Left lung (tissue), 10 donors: ENCODE results near the gene DCDC1. TPM values are rescaled to one million over a fixed set of nuclear protein-coding genes. Genes with fewer than 3 reads are reported as not detected.

Experiments used
- ATAC-seq: fragments of 200-7000 bp; cut with Tn5 transposase; one replicate; pipeline ENCODE4 v1.9.1; 2020; ENCODE audit warnings: moderate library complexity
- DNase-seq, 4 donors: peaks; one replicate each; pipeline ENCODE4 v3.0.0-alpha.2; 2013 to 2020
- H3K27ac ChIP-seq, 2 donors: fragments of 200-600 bp; sonication (generic) in 1 of 2; one replicate each; pipeline versions ENCODE4 v1.5.0 to v1.8.0; 2020 to 2021
- H3K27me3 ChIP-seq, 2 donors: fragments of 200-600 bp; sonication (generic) in 1 of 2; one replicate each; pipeline versions ENCODE4 v1.5.0 to v1.8.0; 2020 to 2021
- H3K36me3 ChIP-seq, 2 donors: fragments of 200-600 bp; sonication (generic) in 1 of 2; one replicate each; pipeline versions ENCODE4 v1.5.0 to v1.8.0; 2020 to 2021
- H3K4me1 ChIP-seq, 2 donors: fragments of 200-600 bp; one replicate each; pipeline ENCODE4 v1.8.0; 2021
- H3K4me3 ChIP-seq, 2 donors: fragments of 200-600 bp; sonication (generic) in 1 of 2; one replicate each; pipeline versions ENCODE4 v1.5.0 to v1.8.0; 2020 to 2021; ENCODE audit warnings: mild to moderate bottlenecking in 1 of 2
- H3K9me3 ChIP-seq, 2 donors: fragments of 200-600 bp; sonication (generic) in 1 of 2; one replicate each; pipeline versions ENCODE4 v1.5.0 to v1.8.0; 2020 to 2021
- CTCF ChIP-seq, 2 donors: fragments of 200-600 bp; sonication (generic) in 1 of 2; IDR thresholded peaks; one replicate each; pipeline versions ENCODE4 v1.5.0 to v1.8.0; 2021; ENCODE audit warnings: antibody characterized with exemption in 2 of 2
- intact Hi-C, 2 donors: fragments of 100-400 bp; cut with DNase I; formaldehyde crosslinking; loops; one replicate each; pipeline versions ENCODE4 v1.11.2 to v1.14.2; 2022
- polyA plus RNA-seq, 6 donors: library from polyadenylated mRNA; unstranded; fragments of 120-200 nt; gene quantifications; one replicate each; pipeline ENCODE4 v1.2.1, GENCODE V29; 2013; ENCODE audit not compliant: insufficient read length in 6 of 6
- total RNA-seq, 2 donors: library from RNA; stranded (reverse); fragmentation: NEBNext Ultra II Directional; extraction: Animal tissue kit (Norgen Biotek cat#: 25700); gene quantifications; one replicate each; pipeline ENCODE4 v1.2.1, GENCODE V29; 2021
- donor health status: DM: no; HTN: yes; CAD: no.
- donor health status: DM: no; HTN: no; CAD: no.

The DCDC1 gene
- total and polyA plus RNA-seq, 8 donors, result 0.09 to 3.3 (median 2.0) TPM

- Histone ChIP-seq H3K27ac (no peak overlapping the region), H3K9me3 (no peaks in the 10 kb centered on the region), H3K36me3 (no peaks in the 10 kb centered on the region), H3K27me3 (no peaks in the 10 kb centered on the region), H3K4me1 (no peaks in the 10 kb centered on the region), H3K4me3 (no peak overlapping the region)
- intact Hi-C loops, result no loop called here
- DNase-seq (peak in 2 of 4 donors; percentile 24 to 37), ATAC-seq (no peak)
- no peak for TF ChIP-seq CTCF (IDR thresholded peaks at IDR 0.05)
Measured at GRCh38 chr11:30873924-30874610, 495.5 kb downstream of the DCDC1 start.

- H3K27ac ChIP-seq, result no peak overlapping the region
- peak in 2 of 4 donors; percentile 34 to 68 for DNase-seq
- ATAC-seq, result no peak
- H3K4me1 ChIP-seq, result no peaks in the 10 kb centered on the region
- no peaks in the 10 kb centered on the region for H3K9me3 ChIP-seq
- no peak for TF ChIP-seq CTCF (IDR thresholded peaks at IDR 0.05)
- no peaks in the 10 kb centered on the region for H3K27me3 ChIP-seq
- H3K4me3 ChIP-seq, result no peak overlapping the region
- H3K36me3 ChIP-seq, result no peaks in the 10 kb centered on the region
- intact Hi-C loops, result no loop called here
Measured at GRCh38 chr11:30868626-30869081, 500.9 kb downstream of the DCDC1 start.

GRCh38 chr11:30863209-30863608, 506.3 kb downstream of the DCDC1 start:
- TF ChIP-seq CTCF (IDR thresholded peaks at IDR 0.05), result no peak
- Histone ChIP-seq H3K4me3 (no peak overlapping the region), H3K27me3 (no peaks in the 10 kb centered on the region), H3K4me1 (no peaks in the 10 kb centered on the region), H3K36me3 (no peaks in the 10 kb centered on the region), H3K9me3 (no peaks in the 10 kb centered on the region), H3K27ac (no peak overlapping the region)
- intact Hi-C loops, result no loop called here
- ATAC-seq (no peak), DNase-seq (no peak)

- Histone ChIP-seq H3K27ac (no peak overlapping the region), H3K36me3 (no peaks in the 10 kb centered on the region), H3K4me1 (no peaks in the 10 kb centered on the region), H3K27me3 (no peaks in the 10 kb centered on the region), H3K4me3 (no peak overlapping the region), H3K9me3 (no peaks in the 10 kb centered on the region)
- no peak for TF ChIP-seq CTCF (IDR thresholded peaks at IDR 0.05)
- ATAC-seq (no peak), DNase-seq (no peak)
- intact Hi-C loops, result no loop called here
Measured at GRCh38 chr11:30861531-30861930, 508.0 kb downstream of the DCDC1 start.

- ATAC-seq, result no peak
- DNase-seq, result peak in 1 of 4 donors; percentile 31
- intact Hi-C loops, result no loop called here
- Histone ChIP-seq H3K4me1 (no peaks in the 10 kb centered on the region), H3K9me3 (no peaks in the 10 kb centered on the region), H3K36me3 (no peaks in the 10 kb centered on the region), H3K27ac (no peak overlapping the region), H3K27me3 (no peaks in the 10 kb centered on the region), H3K4me3 (no peak overlapping the region)
- no peak for TF ChIP-seq CTCF (IDR thresholded peaks at IDR 0.05)
Measured at GRCh38 chr11:30861064-30861463, 508.5 kb downstream of the DCDC1 start.
